ENCODE measurements around the gene GABRG3.

DNA sequence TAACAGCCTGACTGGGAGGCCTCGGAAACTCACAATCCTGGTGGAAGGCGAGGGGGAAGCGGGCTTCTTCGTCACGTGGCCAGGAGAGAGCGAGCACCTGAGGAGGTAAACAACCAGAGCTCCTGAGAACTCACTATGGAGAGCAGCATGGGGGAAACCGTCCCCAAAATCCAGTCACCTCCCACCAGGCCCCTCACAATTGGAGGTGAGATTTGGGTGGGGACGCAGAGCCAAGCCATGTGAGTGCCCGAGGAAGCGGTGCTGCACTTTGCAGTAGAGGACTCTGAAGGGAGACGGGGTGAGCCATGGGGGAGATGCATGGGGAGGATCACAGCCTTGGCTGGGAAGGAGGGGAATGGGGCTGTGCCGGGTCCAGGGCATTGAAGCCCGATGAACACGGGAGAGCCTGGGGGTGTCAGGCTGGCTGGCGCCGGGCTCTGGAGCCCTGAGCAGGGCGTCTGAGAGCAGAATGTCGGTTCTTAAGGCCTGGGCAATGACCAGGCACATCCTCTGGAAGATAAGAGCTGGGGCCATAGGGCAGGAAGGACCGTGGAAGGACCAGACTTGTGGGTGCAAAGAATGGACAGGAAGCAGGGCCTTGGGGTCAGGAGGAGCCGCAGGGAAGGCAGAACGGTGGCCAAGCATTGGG lies 117.7 kb downstream of the GABRG3 start:
- TF ChIP-seq ZFP3 (CRISPR knock-in tag; IDR thresholded peaks at IDR 0.05) = no peak
- TF ChIP-seq TOX (CRISPR knock-in tag; IDR thresholded peaks at IDR 0.05; ENCODE audit: borderline replicate concordance) = no peak
- no peak for TF ChIP-seq ARNTL (CRISPR knock-in tag; IDR thresholded peaks at IDR 0.05; ENCODE audit: borderline replicate concordance, low read depth)
- TF ChIP-seq CSDC2 (CRISPR knock-in tag; IDR thresholded peaks at IDR 0.05) = no peak
- no peak for TF ChIP-seq RARB (CRISPR knock-in tag; IDR thresholded peaks at IDR 0.05)
- TF ChIP-seq ZNF8 (CRISPR knock-in tag; IDR thresholded peaks at IDR 0.05) = no peak
- no peak for TF ChIP-seq TCF4 (CRISPR knock-in tag; IDR thresholded peaks at IDR 0.05; ENCODE audit: borderline replicate concordance)
- no peak for TF ChIP-seq ZFP30 (CRISPR knock-in tag; IDR thresholded peaks at IDR 0.05)
- no peak for TF ChIP-seq ISL1 (CRISPR knock-in tag; IDR thresholded peaks at IDR 0.05)
- TF ChIP-seq, protein P1, sequence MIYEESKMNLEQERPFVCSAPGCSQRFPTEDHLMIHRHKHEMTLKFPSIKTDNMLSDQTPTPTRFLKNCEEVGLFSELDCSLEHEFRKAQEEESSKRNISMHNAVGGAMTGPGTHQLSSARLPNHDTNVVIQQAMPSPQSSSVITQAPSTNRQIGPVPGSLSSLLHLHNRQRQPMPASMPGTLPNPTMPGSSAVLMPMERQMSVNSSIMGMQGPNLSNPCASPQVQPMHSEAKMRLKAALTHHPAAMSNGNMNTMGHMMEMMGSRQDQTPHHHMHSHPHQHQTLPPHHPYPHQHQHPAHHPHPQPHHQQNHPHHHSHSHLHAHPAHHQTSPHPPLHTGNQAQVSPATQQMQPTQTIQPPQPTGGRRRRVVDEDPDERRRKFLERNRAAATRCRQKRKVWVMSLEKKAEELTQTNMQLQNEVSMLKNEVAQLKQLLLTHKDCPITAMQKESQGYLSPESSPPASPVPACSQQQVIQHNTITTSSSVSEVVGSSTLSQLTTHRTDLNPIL (CRISPR knock-in tag; IDR thresholded peaks at IDR 0.05; ENCODE audit: low read depth) = no peak
- no peak for TF ChIP-seq SNAI2 (CRISPR knock-in tag; IDR thresholded peaks at IDR 0.05)
- TF ChIP-seq ZC3H10 (CRISPR knock-in tag; IDR thresholded peaks at IDR 0.05) = no peak
- TF ChIP-seq, protein P2, sequence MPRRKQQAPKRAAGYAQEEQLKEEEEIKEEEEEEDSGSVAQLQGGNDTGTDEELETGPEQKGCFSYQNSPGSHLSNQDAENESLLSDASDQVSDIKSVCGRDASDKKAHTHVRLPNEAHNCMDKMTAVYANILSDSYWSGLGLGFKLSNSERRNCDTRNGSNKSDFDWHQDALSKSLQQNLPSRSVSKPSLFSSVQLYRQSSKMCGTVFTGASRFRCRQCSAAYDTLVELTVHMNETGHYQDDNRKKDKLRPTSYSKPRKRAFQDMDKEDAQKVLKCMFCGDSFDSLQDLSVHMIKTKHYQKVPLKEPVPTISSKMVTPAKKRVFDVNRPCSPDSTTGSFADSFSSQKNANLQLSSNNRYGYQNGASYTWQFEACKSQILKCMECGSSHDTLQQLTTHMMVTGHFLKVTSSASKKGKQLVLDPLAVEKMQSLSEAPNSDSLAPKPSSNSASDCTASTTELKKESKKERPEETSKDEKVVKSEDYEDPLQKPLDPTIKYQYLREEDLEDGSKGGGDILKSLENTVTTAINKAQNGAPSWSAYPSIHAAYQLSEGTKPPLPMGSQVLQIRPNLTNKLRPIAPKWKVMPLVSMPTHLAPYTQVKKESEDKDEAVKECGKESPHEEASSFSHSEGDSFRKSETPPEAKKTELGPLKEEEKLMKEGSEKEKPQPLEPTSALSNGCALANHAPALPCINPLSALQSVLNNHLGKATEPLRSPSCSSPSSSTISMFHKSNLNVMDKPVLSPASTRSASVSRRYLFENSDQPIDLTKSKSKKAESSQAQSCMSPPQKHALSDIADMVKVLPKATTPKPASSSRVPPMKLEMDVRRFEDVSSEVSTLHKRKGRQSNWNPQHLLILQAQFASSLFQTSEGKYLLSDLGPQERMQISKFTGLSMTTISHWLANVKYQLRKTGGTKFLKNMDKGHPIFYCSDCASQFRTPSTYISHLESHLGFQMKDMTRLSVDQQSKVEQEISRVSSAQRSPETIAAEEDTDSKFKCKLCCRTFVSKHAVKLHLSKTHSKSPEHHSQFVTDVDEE (CRISPR knock-in tag; IDR thresholded peaks at IDR 0.05) = no peak
- TF ChIP-seq, protein P3, sequence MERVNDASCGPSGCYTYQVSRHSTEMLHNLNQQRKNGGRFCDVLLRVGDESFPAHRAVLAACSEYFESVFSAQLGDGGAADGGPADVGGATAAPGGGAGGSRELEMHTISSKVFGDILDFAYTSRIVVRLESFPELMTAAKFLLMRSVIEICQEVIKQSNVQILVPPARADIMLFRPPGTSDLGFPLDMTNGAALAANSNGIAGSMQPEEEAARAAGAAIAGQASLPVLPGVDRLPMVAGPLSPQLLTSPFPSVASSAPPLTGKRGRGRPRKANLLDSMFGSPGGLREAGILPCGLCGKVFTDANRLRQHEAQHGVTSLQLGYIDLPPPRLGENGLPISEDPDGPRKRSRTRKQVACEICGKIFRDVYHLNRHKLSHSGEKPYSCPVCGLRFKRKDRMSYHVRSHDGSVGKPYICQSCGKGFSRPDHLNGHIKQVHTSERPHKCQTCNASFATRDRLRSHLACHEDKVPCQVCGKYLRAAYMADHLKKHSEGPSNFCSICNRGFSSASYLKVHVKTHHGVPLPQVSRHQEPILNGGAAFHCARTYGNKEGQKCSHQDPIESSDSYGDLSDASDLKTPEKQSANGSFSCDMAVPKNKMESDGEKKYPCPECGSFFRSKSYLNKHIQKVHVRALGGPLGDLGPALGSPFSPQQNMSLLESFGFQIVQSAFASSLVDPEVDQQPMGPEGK (CRISPR knock-in tag; IDR thresholded peaks at IDR 0.05; ENCODE audit: borderline replicate concordance) = no peak

Data from SK-N-SH treated with all-trans-retinoic acid at 6 μM for 48 hours (cell line).